ENCODE results near the gene TRAPPC12.
"Not testable (repeated sequence)": the region's sequence is repeated elsewhere in the genome, so short reads cannot be mapped to it uniquely, and the experiment has no call there.

TRAPPC12 gene

DNA sequence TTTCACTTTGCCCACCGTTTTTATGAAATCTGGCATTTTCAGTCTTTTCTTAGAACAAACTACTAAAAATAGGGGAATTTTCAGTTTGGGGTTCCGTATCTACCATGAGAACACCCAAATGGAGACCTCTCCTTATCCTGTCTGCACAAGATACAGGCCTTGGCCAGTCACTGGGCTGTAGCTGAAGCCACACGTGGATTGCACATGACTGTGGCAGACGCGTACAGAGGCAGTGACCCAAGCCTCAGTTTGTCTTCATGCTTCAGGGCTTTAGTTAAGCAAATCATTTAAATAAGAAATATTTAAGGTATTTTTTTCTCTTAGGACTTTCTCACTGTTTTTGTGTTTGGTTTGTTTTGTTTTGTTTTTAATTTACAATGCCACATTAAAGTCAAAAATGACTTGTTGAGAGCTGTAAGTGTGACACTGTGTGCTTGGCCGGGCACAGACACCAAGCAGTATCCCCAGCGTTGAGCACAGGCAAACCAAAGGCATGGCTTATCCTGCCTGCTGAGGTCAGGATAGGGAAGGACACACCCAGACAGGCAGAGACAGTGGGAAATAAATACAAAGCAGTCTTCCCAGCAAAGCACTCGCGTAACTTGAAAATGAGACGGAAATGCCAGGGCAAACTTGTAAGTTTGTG is 53.3 kb downstream of the TRAPPC12 start:
- DNase-seq (ENCODE audit: low read depth in 2 of 2) = no peak

DNA sequence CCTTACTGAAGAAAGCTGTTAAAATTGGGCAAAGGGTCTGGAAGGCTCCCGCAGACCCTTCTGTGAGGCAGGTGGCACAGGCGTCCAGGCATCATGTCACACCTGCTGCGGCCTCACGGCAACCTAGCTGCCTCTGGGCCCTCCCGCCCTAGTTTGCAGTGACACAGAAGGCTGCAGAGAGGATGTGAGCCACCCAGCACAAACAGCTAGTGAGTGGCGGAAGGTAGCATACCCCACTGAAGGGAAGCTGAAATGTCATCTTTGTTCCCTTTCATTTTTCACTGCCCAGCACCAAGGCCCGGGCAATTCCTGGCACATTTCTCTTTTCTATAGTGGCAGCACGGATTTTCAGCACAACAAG is 53.8 kb downstream of the TRAPPC12 start:
- no peak for DNase-seq (ENCODE audit: low read depth in 2 of 2)

DNA sequence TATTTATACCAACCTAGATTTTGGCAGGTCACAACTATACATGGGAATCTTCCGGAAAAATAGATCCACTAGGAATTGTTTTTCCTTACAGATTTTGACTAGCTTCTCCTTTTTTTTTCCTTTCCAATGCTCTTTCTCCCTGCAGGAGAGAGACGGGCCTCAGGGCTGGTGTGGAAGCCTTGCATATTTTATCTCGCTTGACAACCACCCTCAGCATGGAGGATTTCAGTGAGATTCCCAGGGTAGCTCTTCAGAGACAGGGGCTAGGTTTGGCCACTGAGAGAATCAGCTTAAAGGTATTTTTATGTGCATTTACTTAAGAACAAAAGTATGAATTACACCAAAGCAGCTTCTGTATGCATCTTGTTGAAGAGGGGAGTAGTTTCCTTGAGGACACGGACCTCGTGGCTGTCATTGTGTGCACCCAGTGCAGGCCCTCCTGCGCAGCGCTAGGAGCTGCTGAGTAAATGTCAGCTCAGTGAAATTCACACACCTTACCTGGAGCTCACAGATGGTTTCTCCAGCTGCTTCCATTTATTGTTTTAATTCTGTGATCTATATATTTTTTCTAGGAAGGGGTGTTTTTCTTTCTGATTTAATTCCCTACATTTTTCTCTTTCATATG is 54.4 kb downstream of the TRAPPC12 start:
- DNase-seq (ENCODE audit: low read depth in 2 of 2) = no peak

DNA sequence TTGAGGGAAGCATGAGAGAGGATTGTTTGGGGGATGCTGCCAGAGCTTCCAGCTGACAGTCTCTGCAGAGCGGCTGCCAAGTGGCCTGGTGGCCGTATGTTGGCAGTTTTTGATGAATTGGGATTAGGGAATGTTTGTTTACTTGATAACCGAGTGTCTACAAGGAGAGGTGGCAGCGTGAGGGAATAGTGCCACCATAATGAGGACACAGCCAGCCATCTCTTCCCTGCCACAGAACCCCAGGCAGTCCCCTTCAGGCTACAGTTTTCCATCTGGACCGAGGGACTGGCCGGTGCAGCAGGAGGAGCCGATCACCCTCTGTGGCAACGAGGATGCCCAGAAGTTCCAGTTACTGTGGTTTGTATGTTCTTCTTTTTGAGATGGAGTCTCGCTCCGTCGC is 55.2 kb downstream of the TRAPPC12 start:
- DNase-seq (ENCODE audit: low read depth in 2 of 2) = no peak

DNA sequence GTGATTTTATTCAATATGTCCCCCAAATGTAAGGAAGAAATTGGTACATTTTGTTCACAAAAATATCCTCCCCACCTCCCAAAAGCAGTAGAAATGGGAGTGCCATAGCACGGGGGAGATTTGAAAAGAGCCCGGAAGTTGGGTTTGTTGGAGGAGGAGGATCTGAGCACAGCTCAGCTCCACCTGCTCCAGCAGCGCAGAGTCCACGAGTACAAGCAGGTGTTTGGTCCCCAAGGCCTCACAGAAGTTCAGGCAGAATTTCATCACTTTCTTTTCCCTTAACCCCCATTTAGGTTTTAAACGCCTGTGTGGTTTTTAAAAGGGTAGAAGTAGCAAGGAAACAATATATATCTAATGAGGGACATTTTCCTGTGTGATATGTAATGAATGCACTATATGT is 56.0 kb downstream of the TRAPPC12 start:
- DNase-seq (ENCODE audit: low read depth in 2 of 2) = no peak

DNA sequence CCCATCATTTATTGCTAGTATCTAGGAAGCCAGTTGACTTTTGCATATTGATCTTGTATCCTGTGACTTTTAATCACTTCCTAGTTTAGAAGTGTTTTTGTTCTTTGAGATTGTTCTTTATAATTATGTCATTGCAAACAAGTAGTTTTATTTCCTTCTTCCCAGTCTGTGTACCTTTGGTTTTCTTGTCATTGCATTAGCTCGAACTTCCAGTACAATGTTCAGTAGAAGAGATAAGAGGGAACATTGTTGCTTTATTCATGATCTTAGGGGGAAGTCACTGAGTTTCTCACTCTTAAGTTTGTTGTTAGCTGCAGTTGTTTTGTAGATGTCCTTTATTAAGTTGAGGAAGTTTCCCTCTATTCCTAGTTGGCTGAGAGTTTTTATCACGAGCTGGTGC is 61.0 kb downstream of the TRAPPC12 start:
- no peak for DNase-seq (ENCODE audit: low read depth in 2 of 2)

DNA sequence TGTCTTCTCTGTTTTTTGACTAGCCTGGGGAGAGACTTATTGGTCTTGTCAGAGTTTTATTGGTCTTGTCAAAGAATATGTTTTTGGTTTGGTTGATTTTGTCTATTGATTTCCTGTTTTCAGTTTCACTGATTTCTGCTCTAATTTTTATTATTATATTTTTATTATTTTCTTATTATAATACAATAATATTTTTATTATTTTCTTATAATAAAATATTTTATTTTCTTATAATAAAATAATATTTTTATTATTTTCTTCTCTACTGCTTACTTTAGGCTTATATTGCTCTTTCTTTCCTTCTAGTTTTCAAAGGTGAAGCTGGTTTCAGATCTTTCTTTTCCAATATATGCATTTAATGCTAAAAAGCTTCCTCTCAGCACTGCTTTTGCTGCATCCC is 62.0 kb downstream of the TRAPPC12 start:
- no peak for DNase-seq (ENCODE audit: low read depth in 2 of 2)

GRCh38 chr2:3442185-3442584 is 62.7 kb downstream of the TRAPPC12 start:
- no peak for DNase-seq (ENCODE audit: low read depth in 2 of 2)

DNA sequence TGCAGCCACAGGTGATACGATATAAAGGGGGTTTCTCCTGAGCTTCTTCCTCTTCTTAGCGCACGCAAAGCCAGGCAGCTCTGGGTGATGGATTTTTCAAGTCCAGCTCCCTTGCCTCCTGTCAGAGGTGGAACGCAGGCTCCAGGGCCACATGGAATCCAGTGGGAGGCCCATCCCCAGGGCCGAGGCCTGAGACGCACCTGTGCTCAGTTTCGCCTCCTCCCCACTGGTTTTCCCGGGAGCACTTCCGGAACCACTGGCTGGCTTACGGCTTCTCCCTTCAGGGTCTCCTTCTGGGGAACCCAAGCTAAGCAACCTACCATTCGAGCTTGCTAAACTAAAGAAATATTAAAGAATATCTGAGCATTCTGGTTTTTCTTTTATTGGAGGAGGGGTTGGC is 63.6 kb downstream of the TRAPPC12 start:
- DNase-seq (ENCODE audit: low read depth in 2 of 2) = no peak

DNA sequence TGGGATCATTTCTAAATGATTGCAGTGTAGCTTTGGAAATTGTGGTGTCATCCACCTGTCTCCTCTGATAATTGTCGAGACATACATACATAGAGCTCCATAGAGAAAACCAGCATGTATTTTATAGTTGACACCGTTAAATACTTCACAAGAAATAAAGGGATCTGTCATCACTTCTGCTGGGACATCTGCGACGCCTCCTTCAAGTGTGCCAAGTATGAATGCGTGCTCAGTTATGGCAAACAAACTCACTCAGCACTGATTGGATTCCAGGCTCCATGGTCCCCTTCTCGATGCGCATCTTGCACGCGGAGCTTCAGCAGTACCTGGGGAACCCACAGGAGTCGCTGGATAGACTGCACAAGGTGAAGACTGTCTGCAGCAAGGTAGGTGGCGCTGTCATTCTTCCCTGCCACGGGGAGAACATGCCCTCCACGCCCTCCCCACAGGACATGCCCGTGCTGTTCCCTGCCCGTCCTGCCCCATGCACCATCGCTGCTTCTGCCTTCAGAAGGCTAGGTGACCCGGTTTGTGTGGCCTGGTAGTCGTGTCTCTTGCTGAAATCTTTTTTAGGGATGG is 64.1 kb downstream of the TRAPPC12 start:
- DNase-seq (ENCODE audit: low read depth in 2 of 2) = no peak

DNA sequence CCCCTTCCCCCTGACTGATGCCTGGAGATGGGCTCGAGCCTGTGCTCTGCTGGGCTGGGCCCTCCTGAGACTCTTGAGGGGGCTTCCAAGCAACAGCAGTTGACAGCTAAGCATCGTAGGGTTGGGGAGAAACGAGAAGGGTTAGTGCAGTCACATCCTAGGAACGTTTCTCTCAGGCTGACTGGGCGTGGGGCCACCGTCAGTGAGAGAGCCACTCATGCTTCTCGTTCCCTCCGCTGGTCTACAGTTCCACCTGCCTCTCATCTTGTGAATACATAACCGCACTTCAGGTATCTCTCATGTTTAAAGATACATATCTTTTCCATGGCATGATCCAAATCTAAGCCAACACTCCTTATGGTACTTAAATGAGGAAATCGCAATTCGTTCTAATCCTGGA is 66.4 kb downstream of the TRAPPC12 start:
- DNase-seq (ENCODE audit: low read depth in 2 of 2) = no peak

GRCh38 chr2:3446381-3446780 is 66.9 kb downstream of the TRAPPC12 start:
- no peak for DNase-seq (ENCODE audit: low read depth in 2 of 2)

DNA sequence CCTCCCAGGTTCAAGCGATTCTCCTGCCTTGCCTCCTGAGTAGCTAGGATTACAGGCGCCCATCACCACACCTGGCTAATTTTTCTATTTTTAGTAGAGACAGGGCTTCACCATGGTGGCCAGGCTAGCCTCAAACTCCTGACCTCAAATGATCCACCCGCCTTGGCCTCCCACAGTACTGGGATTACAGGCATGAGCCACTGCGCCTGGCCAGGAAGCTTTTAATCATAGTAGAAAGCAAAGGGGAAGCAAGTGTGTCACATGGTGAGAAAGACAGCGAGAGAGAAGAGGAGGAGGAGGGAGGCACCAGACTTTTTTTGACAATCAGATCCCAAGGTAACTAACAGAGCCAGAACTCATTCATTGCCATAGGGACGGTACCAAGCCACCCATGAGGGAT is 67.7 kb downstream of the TRAPPC12 start:
- DNase-seq (ENCODE audit: low read depth in 2 of 2) = not testable (repeated sequence)

- DNase-seq (ENCODE audit: low read depth in 2 of 2) = no peak
Observed at GRCh38 chr2:3447789-3448317, 68.4 kb downstream of the TRAPPC12 start.

- DNase-seq (ENCODE audit: low read depth in 2 of 2) = not testable (repeated sequence)
Observed at GRCh38 chr2:3448441-3448911, 69.0 kb downstream of the TRAPPC12 start.

DNA sequence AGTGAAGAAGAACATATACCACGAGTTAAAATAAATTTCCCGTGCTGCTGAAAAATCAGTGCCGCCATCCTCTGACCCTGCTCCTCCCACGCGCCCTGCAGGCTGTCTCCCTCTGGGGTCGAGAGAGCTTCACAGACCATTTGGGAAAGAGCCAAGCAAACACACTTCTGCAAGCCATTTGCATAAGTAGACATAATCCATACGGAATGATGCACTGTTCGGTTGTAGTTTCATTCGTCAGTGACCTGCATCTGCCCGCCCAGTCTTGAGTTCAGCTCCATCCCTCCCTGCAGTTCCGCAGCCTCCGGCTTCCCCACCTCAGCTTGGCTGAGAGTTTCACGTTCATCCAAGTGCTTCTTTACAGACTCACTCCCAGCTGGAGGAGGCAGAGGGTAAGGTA is 69.6 kb downstream of the TRAPPC12 start:
- no peak for DNase-seq (ENCODE audit: low read depth in 2 of 2)

GRCh38 chr2:3449936-3450335 is 70.4 kb downstream of the TRAPPC12 start:
- no peak for DNase-seq (ENCODE audit: low read depth in 2 of 2)

GRCh38 chr2:3450385-3451010 is 71.0 kb downstream of the TRAPPC12 start:
- no peak for DNase-seq (ENCODE audit: low read depth in 2 of 2)

DNA sequence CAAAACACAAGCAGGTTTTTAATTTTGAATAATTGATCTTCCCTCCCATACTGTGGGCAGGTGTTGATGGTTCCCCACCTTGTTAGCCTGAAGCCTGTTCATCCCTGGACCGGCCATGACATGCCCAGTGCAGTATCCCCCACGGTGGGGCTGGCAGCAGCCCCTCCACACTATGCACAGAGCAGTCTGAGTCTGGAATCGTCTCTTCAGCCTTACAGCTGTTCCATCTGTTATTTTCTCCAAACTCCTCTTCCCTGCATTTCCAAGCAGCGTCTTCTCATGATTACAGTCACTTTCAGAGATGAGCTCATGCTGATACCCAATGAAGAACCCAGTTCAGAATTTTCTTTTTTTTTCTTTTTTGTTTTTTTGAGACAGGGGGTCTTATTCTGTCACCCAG is 71.7 kb downstream of the TRAPPC12 start:
- no peak for DNase-seq (ENCODE audit: low read depth in 2 of 2)

- DNase-seq (ENCODE audit: low read depth in 2 of 2) = no peak
Observed at GRCh38 chr2:3451926-3452671, 72.6 kb downstream of the TRAPPC12 start.

DNA sequence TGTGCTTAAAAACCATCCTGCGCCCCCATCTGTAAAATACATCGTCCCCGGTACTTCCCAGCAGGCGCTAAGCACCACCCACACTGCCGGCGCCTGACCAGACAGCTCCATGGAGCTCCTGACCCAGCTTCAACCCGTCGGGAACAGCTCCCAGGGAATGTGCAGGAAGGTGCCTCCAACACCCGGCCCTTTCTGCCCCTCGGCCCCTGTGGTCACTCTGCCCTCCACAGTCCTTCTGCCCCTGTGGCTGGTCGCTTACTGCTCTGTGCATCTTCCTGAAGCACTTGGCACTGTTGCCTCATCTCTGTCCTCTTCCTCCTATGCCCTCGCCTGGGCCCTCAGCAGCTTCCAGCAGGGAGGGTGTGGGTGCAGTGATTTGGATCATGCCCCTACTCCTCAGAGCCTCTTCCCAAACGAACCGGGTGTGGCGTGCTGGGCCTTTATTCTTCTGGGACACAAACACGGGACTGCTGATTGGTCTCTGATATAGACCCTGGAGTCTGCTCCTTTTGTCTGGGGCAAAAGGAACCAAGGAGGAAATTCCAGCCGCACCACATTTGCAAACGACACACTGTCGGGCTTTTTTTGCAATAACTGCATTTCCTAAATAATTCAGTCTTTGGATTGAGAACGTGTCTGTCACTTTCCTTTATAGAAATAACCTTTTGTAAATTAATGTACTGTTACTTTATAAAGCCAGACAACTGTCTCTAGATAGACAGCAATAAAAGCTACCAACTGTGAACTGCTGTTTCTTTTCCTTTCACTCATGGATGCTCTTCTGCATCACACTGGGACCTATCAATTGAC is 73.9 kb downstream of the TRAPPC12 start:
- no peak for DNase-seq (ENCODE audit: low read depth in 2 of 2)

All from stimulated activated CD4-positive, alpha-beta T cell treated with anti-CD3 and anti-CD28 coated beads, Interleukin-4, amount 100 ng/mL, for 48 hours (primary cell).